Measurements from ENCODE around the gene ZDHHC14.

DNA sequence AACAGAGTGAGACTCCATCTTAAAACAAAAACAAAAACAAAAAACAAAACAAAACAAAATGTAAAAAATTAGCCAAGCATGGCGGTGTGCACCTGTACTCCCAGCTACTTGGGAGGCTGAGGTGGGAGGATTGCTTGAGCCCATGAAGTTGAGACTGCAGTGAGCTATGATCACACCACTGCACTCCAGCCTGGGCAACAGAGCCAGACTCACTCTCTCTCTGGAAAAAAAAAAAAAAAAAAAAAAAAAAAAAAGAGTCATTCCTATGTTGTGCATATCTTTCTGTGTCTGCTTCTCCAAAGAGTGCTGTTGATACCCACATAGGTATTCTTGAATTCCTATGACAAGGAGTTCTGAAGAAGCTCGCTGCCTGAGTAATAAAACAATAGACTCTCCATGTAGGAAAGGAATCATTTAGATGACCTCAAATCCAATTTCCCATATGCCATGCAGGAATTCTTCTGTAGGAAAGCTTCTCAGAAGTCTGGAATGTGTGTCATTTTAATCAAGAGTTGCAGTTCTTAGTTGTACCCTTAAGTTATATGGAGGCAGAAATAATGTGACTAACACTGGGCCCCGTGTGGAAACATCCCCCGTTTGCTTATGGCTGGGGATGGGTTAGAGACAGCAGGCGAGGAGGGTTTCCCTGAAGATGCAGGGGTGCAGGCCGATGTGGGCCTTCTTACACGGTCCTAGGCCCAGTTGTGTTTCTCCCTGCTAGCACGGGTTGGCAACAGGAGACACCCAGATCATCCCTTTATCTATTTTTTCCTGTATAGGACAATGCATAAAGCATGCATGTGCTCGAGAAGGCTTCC is 79.4 kb downstream of the ZDHHC14 start:
- TF ChIP-seq, protein P1, sequence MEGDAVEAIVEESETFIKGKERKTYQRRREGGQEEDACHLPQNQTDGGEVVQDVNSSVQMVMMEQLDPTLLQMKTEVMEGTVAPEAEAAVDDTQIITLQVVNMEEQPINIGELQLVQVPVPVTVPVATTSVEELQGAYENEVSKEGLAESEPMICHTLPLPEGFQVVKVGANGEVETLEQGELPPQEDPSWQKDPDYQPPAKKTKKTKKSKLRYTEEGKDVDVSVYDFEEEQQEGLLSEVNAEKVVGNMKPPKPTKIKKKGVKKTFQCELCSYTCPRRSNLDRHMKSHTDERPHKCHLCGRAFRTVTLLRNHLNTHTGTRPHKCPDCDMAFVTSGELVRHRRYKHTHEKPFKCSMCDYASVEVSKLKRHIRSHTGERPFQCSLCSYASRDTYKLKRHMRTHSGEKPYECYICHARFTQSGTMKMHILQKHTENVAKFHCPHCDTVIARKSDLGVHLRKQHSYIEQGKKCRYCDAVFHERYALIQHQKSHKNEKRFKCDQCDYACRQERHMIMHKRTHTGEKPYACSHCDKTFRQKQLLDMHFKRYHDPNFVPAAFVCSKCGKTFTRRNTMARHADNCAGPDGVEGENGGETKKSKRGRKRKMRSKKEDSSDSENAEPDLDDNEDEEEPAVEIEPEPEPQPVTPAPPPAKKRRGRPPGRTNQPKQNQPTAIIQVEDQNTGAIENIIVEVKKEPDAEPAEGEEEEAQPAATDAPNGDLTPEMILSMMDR (conservative IDR thresholded peaks at IDR 0.05; ENCODE audit: low read depth, low read length), result no peak
- no peak for TF ChIP-seq EZH2 (IDR thresholded peaks at IDR 0.05; ENCODE audit: borderline replicate concordance, low read depth, low read length, poor library complexity, severe bottlenecking)

Measured in A673 (cell line).